ENCODE data around the gene C17orf113.

C17orf113 gene

DNA sequence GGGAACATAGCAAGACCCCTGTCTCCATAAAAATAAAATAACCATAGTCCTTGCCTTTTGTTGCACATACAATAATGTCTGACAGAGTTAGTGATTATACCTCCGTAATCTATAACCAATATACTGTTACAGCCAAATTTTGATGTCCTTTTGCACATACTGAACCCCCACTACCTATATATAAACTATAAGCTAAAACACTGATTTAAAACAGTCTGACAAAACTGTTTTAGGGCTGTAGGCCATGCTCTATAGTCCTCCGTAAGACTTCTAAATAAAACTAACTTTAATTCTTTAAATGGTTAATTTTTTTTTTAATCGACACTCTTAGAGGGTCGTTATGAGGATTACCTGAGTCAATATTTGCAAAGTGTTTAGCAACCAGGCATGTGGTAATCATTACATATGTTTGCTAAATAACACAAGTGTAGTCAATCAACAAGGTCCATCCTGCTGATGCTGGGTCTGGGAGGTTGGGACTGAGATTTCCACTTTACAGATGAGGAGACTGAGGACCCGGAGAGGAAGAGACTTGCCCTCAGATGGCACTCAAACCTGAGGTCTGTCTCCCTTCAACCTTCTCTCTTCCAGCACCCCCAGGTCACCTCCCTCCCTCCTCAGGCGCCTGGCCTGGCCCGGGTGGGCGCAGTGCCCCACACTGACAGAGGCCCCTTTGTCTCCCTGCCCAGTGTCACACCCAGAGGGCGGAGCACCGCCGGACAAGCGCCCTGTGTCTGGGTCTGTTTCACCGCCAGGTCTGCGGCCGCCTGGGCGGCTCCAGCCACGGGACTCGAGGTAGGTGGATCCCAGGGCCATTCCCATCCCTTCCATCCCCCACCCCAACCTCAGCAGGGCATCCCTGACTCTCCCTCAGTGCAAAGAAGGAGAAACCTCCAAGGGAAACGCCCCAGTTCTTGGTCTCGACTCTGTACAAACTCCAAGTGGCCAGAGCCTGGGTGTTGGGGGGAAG lies 37.6 kb upstream of the C17orf113 start:
- TF ChIP-seq, protein P1, sequence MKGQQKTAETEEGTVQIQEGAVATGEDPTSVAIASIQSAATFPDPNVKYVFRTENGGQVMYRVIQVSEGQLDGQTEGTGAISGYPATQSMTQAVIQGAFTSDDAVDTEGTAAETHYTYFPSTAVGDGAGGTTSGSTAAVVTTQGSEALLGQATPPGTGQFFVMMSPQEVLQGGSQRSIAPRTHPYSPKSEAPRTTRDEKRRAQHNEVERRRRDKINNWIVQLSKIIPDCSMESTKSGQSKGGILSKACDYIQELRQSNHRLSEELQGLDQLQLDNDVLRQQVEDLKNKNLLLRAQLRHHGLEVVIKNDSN (IDR thresholded peaks at IDR 0.05), result no peak
- no peak for TF ChIP-seq CEBPB (IDR thresholded peaks at IDR 0.05)
- TF ChIP-seq, protein P2, sequence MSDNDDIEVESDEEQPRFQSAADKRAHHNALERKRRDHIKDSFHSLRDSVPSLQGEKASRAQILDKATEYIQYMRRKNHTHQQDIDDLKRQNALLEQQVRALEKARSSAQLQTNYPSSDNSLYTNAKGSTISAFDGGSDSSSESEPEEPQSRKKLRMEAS (IDR thresholded peaks at IDR 0.05), result no peak
- TF ChIP-seq TEAD4 (IDR thresholded peaks at IDR 0.05), result no peak
- no peak for TF ChIP-seq CREB1 (IDR thresholded peaks at IDR 0.05; ENCODE audit: low read depth)
- no peak for TF ChIP-seq TCF12 (IDR thresholded peaks at IDR 0.05; ENCODE audit: low read depth)
- TF ChIP-seq, protein P3, sequence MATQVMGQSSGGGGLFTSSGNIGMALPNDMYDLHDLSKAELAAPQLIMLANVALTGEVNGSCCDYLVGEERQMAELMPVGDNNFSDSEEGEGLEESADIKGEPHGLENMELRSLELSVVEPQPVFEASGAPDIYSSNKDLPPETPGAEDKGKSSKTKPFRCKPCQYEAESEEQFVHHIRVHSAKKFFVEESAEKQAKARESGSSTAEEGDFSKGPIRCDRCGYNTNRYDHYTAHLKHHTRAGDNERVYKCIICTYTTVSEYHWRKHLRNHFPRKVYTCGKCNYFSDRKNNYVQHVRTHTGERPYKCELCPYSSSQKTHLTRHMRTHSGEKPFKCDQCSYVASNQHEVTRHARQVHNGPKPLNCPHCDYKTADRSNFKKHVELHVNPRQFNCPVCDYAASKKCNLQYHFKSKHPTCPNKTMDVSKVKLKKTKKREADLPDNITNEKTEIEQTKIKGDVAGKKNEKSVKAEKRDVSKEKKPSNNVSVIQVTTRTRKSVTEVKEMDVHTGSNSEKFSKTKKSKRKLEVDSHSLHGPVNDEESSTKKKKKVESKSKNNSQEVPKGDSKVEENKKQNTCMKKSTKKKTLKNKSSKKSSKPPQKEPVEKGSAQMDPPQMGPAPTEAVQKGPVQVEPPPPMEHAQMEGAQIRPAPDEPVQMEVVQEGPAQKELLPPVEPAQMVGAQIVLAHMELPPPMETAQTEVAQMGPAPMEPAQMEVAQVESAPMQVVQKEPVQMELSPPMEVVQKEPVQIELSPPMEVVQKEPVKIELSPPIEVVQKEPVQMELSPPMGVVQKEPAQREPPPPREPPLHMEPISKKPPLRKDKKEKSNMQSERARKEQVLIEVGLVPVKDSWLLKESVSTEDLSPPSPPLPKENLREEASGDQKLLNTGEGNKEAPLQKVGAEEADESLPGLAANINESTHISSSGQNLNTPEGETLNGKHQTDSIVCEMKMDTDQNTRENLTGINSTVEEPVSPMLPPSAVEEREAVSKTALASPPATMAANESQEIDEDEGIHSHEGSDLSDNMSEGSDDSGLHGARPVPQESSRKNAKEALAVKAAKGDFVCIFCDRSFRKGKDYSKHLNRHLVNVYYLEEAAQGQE (IDR thresholded peaks at IDR 0.05; ENCODE audit: low read depth), result no peak
- TF ChIP-seq TAF1 (IDR thresholded peaks at IDR 0.05; ENCODE audit: low read depth), result no peak
- TF ChIP-seq NFIC (IDR thresholded peaks at IDR 0.05), result no peak
- no peak for TF ChIP-seq EP300 (IDR thresholded peaks at IDR 0.05; ENCODE audit: borderline replicate concordance)
- no peak for TF ChIP-seq ZBTB7A (IDR thresholded peaks at IDR 0.05; ENCODE audit: low read depth)
- no peak for TF ChIP-seq RAD21 (IDR thresholded peaks at IDR 0.05; ENCODE audit: low read depth)
- no peak for TF ChIP-seq FOXM1 (IDR thresholded peaks at IDR 0.05; ENCODE audit: borderline replicate concordance, low read depth)
- no peak for TF ChIP-seq YY1 (IDR thresholded peaks at IDR 0.05; ENCODE audit: low read depth)
- TF ChIP-seq EGR1 (IDR thresholded peaks at IDR 0.05), result no peak

DNA sequence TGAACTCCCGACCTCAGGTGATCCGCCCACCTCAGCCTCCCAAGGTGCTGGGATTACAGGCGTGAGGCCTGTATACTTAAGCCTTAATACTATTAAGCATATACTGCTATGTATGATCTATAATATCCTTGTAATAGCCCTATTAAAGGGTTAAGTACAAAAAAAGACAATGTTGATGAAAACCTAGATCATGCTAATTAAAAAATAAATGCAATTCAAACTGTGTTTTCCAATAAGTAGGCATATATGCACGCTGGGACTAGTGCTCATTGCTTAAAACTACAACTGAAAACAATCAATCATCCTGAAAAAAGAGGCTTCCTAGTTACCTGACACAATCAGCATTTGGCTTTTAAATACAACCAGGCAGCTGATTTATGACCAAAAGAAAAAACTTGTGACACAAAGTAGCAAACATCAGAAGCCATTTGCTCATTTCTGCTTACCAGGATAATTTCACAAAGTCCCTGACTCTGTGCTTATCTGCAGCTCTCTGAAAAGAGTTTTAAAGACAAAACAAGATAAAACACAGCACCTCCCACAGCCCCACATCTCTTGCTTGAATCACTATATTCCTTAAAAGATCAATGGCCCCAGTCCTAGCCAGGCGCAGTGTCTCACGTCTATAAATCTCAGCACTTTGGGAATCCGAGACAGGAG lies 36.8 kb upstream of the C17orf113 start:
- TF ChIP-seq ZBTB7A (IDR thresholded peaks at IDR 0.05; ENCODE audit: low read depth) (no peak), EGR1 (IDR thresholded peaks at IDR 0.05) (no peak), NFIC (IDR thresholded peaks at IDR 0.05) (no peak), CEBPB (IDR thresholded peaks at IDR 0.05) (no peak), TAF1 (IDR thresholded peaks at IDR 0.05; ENCODE audit: low read depth) (no peak), YY1 (IDR thresholded peaks at IDR 0.05; ENCODE audit: low read depth) (no peak), RAD21 (IDR thresholded peaks at IDR 0.05; ENCODE audit: low read depth) (no peak), CREB1 (IDR thresholded peaks at IDR 0.05; ENCODE audit: low read depth) (no peak), FOXM1 (IDR thresholded peaks at IDR 0.05; ENCODE audit: borderline replicate concordance, low read depth) (no peak), EP300 (IDR thresholded peaks at IDR 0.05; ENCODE audit: borderline replicate concordance) (no peak)
- TF ChIP-seq, protein P2 (IDR thresholded peaks at IDR 0.05), result no peak
- TF ChIP-seq, protein P3 (IDR thresholded peaks at IDR 0.05; ENCODE audit: low read depth), result no peak

DNA sequence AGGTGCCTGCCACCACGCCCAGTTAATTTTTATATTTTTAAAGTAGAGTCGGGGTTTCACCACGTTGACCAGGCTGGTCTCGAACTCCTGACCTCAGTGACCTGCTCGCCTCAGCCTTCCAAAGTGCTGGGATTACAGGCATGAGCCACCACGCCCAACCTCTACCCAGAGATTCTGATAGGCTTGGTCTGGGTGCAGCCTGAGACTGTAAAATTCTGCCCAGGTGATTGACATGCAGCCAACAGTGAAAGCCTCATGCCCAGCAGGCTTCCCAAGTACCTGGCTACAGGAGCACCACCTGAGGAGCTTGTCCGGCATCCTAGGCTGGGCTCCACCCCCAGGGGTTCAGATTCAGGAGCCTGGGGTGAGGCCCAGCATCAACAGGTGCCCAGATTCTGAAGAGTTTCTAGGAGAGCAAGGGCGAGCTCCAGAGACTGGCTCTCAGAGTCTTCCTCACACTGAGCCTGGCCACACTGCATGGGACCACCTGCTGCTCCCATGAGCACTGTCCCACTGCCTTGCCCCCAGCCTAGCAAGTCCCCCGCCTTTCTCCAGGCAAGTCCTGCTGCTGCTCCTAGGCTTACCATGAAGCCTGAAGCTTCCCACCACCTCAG lies 31.2 kb upstream of the C17orf113 start:
- TF ChIP-seq EGR1 (IDR thresholded peaks at IDR 0.05), result no peak
- TF ChIP-seq, protein P2 (IDR thresholded peaks at IDR 0.05), result no peak
- no peak for TF ChIP-seq YY1 (IDR thresholded peaks at IDR 0.05; ENCODE audit: low read depth)
- TF ChIP-seq NFIC (IDR thresholded peaks at IDR 0.05), result no peak; the same call in 1 of the 2 replicates
- no peak for TF ChIP-seq ZBTB7A (IDR thresholded peaks at IDR 0.05; ENCODE audit: low read depth)
- TF ChIP-seq EP300 (IDR thresholded peaks at IDR 0.05; ENCODE audit: borderline replicate concordance), result no peak
- TF ChIP-seq, protein P3 (IDR thresholded peaks at IDR 0.05; ENCODE audit: low read depth), result no peak
- no peak for TF ChIP-seq TAF1 (IDR thresholded peaks at IDR 0.05; ENCODE audit: low read depth)
- no peak for TF ChIP-seq TEAD4 (IDR thresholded peaks at IDR 0.05)
- TF ChIP-seq CREB1 (IDR thresholded peaks at IDR 0.05; ENCODE audit: low read depth), result no peak
- TF ChIP-seq, protein P1 (IDR thresholded peaks at IDR 0.05), result no peak
- no peak for TF ChIP-seq FOXM1 (IDR thresholded peaks at IDR 0.05; ENCODE audit: borderline replicate concordance, low read depth)

All from Ishikawa (cell line).